GM12878 (cell line): Measurements from ENCODE around the gene METTL9. TPM values are rescaled to one million over a fixed set of nuclear protein-coding genes. Genes with fewer than 3 reads are reported as not detected.
A peak's percentile ranks its signal among the peaks of the same experiment; 100 is the strongest.

ENCODE experiments used
- ATAC-seq: fragments of 200-7000 bp; cut with Tn5 transposase; 3 replicates; pipeline ENCODE4 v1.9.1; 2020; ENCODE audit warnings: mild to moderate bottlenecking, moderate library complexity
- BruUV-seq: library from RNA; stranded (reverse); fragments of 400-500 nt; replicated peaks from 2 replicates; lab custom pipeline; 2021; lab: Mats Ljungman, UMichigan
- CTCF ChIA-PET: fragments of 300-600 bp; sonication (Branson Sonifier 250); formaldehyde crosslinking; extraction: SDS; loops from one replicate; lab custom pipeline; 2021; ENCODE audit warnings: inconsistent platforms; lab: Yijun Ruan, JAX
- POLR2A ChIA-PET: fragments of 350-600 bp; formaldehyde crosslinking; extraction: SDS; loops from one replicate; lab custom pipeline; 2021; ENCODE audit warnings: inconsistent platforms; lab: Charles Lee
- RAD21 ChIA-PET: fragments of 300-600 bp; sonication (Branson Sonifier 250); formaldehyde crosslinking; loops from one replicate; lab custom pipeline; 2023; ENCODE audit warnings: antibody characterized with exemption; ENCODE audit not compliant: unreplicated experiment; lab: Charles Lee
- SMC1A ChIA-PET: fragments of 300-600 bp; sonication (Branson Sonifier 250); formaldehyde crosslinking; loops from one replicate; lab custom pipeline; 2023; ENCODE audit not compliant: unreplicated experiment, uncharacterized antibody; lab: Charles Lee
- DNase-seq: peaks from one replicate; pipeline ENCODE4 v3.0.0-alpha.2; 2011; ENCODE audit warnings: low read depth, low spot score
- FAIRE-seq: peaks from 3 replicates; lab custom pipeline; 2011; peaks lifted over from hg19 to GRCh38; lab: Jason Lieb, UNC
- H2AFZ ChIP-seq: 2 replicates; pipeline ENCODE4 v1.6.0; 2011; ENCODE audit warnings: low read depth, low read length, control low read depth; ENCODE audit not compliant: control insufficient read depth
- H3K27ac ChIP-seq: 2 replicates; pipeline ENCODE4 v1.5.1; 2011; ENCODE audit warnings: control low read depth; ENCODE audit not compliant: control insufficient read depth, insufficient read depth
- H3K27me3 ChIP-seq, 2 experiments: replicated peaks in 1 of 2; 2 replicates each; pipeline versions ENCODE4 v1.6.0 to v1.6.1; 2011; ENCODE audit warnings: low read length in 1 of 2; ENCODE audit not compliant: control insufficient read depth in 2 of 2, insufficient read depth in 2 of 2
- H3K36me3 ChIP-seq, 2 experiments: 2 replicates each; pipeline ENCODE4 v1.5.1; 2011; ENCODE audit warnings: low read length in 1 of 2; ENCODE audit not compliant: control insufficient read depth in 2 of 2, insufficient read depth in 2 of 2
- H3K4me1 ChIP-seq: 2 replicates; pipeline ENCODE4 v1.6.1; 2011; ENCODE audit warnings: mild to moderate bottlenecking, low read length, moderate library complexity, mixed read lengths; ENCODE audit not compliant: control insufficient read depth, insufficient read depth
- H3K4me2 ChIP-seq: 2 replicates; pipeline ENCODE4 v1.6.0; 2011; ENCODE audit warnings: control low read depth; ENCODE audit not compliant: control insufficient read depth, insufficient read depth
- H3K4me3 ChIP-seq: fragments of 200-600 bp; sonication (generic); 2 replicates; pipeline ENCODE4 v1.5.1; 2016
- H3K79me2 ChIP-seq: 2 replicates; pipeline ENCODE4 v1.6.0; 2011; ENCODE audit warnings: low read length; ENCODE audit not compliant: control insufficient read depth, insufficient read depth
- H3K9ac ChIP-seq: 2 replicates; pipeline ENCODE4 v1.8.0; 2011; ENCODE audit warnings: low read length, control low read depth, mixed read lengths; ENCODE audit not compliant: control insufficient read depth, insufficient read depth
- H3K9me3 ChIP-seq: replicated peaks from 3 replicates; pipeline ENCODE4 v1.5.1; 2011; ENCODE audit warnings: mild to moderate bottlenecking, low read length; ENCODE audit not compliant: control insufficient read depth, insufficient read depth
- H4K20me1 ChIP-seq: 2 replicates; pipeline ENCODE4 v1.6.0; 2011; ENCODE audit not compliant: control insufficient read depth, insufficient read depth
- BRCA1 ChIP-seq: IDR thresholded peaks from 2 replicates; pipeline ENCODE4 v1.6.1; 2011; ENCODE audit warnings: low read depth, low read length, improper control_type of control experiment
- CBX3 ChIP-seq: fragments of 200-600 bp; sonication (generic); IDR thresholded peaks from 2 replicates; pipeline ENCODE4 v1.6.1; 2016; ENCODE audit warnings: low read depth, borderline replicate concordance
- MAX ChIP-seq: IDR thresholded peaks from 2 replicates; pipeline ENCODE4 v1.6.1; 2012; ENCODE audit warnings: low read depth, low read length, improper control_type of control experiment
- REST ChIP-seq: IDR thresholded peaks from 2 replicates; pipeline ENCODE4 v1.6.1; 2012; ENCODE audit warnings: mild to moderate bottlenecking, low read depth, low read length
- SMAD5 ChIP-seq: IDR thresholded peaks from 2 replicates; pipeline ENCODE4 v1.6.1; 2016; ENCODE audit warnings: antibody characterized with exemption, low read depth
- YY1 ChIP-seq: IDR thresholded peaks from 2 replicates; pipeline ENCODE4 v1.6.1; 2011; ENCODE audit warnings: low read depth, mild to moderate bottlenecking, low read length
- ZBTB40 ChIP-seq: fragments of 450-650 bp; IDR thresholded peaks from 2 replicates; pipeline ENCODE4 v1.6.1; 2016; ENCODE audit warnings: mild to moderate bottlenecking, moderate library complexity, borderline replicate concordance
- WGBS: methylation state at CpG from one replicate; pipeline ENCODE4 v1.1.6; 2016; ENCODE audit warnings: low lambda C conversion rate; ENCODE audit not compliant: insufficient replicate concordance, insufficient coverage; ENCODE audit errors: missing lambda C conversion rate; 5-methylcytosine and 5-hydroxymethylcytosine counted together
- in situ Hi-C: fragments of 300-500 bp; cut with MboI; formaldehyde crosslinking; loops from 9 replicates; pipeline ENCODE4 v1.14.3; 2018; ENCODE audit warnings: mixed read lengths
- intact Hi-C: fragments of 100-400 bp; cut with micrococcal nuclease; formaldehyde crosslinking; loops from one replicate; pipeline ENCODE4 v1.14.2; 2022; ENCODE audit not compliant: unreplicated experiment
- polyA plus RNA-seq, 11 experiments: library from polyadenylated mRNA; depleted of rRNA in 4 of 11; unstranded in 6 of 11; stranded (reverse) in 5 of 11; fragments of >200 nt; fragmentation: Nextera tagmentation in 4 of 11; fragmentation: Illumina TruSeq in 1 of 11; extraction: Ambion mirVana in 4 of 11; extraction: Trizol in 1 of 11; gene quantifications; 1 replicate in 1 of 11; 2 replicates in 10 of 11; pipeline versions ENCODE4 v1.2.1 to v1.2.3, GENCODE V29; 2011 to 2016; ENCODE audit warnings: inconsistent platforms in 2 of 11, missing spikeins in 2 of 11, low read depth in 1 of 11
- total RNA-seq, 4 experiments: library from RNA; depleted of rRNA in 3 of 4; stranded (reverse); fragments of >200 nt in 3 of 4; fragmentation: Illumina TruSeq in 1 of 4; extraction: Trizol in 1 of 4; gene quantifications; 2 replicates each; pipeline versions ENCODE4 v1.2.1 to v1.2.3, GENCODE V29; 2013 to 2021

The METTL9 gene
- total and polyA plus RNA-seq, 10 of the 15 experiments (the other 5 are each of a cell fraction or from before 2014, with no cell fraction given), result 19.4 to 119 (median 101) TPM

GRCh38 chr16:21602785-21603184, 3.4 kb downstream of the METTL9 start:
- H3K4me3 ChIP-seq, result no peak overlapping the region
- H3K4me1 ChIP-seq, result peaks cover 6% of the 10 kb centered on the region; the same call in 1 of the 2 replicates
- H4K20me1 ChIP-seq, result no peaks in the 10 kb centered on the region
- ChIA-PET CTCF (interaction anchor here (0.6 to 5.2 kb wide), 8 partner anchors 13 to 708 kb away, joined by 3 to 32 read pairs (median 6); no protein-coding TSS in a partner anchor), RAD21 (interaction anchor here (0.6 to 4.1 kb wide), 2 partner anchors 37 to 1555 kb away, joined by 3 to 27 read pairs; no protein-coding TSS in a partner anchor), SMC1A (interaction anchor here (0.7 to 3.2 kb wide), 6 partner anchors 19 to 103 kb away, joined by 3 to 20 read pairs (median 4); no protein-coding TSS in a partner anchor), POLR2A (interaction anchor here (0.6 to 1.8 kb wide), 5 partner anchors 11 to 37 kb away, joined by 3 to 5 read pairs (median 4); no protein-coding TSS in a partner anchor)
- intact Hi-C loops (no loop called here), in situ Hi-C loops (no loop called here)
- H3K27me3 ChIP-seq, result no peaks in the 10 kb centered on the region
- H3K79me2 ChIP-seq, result peaks cover 31% of the 10 kb centered on the region
- no TSS peak for BruUV-seq
- WGBS, result 97% methylated on average over 3 of the region's 3 CpGs
- H3K4me2 ChIP-seq, result no peak overlapping the region
- TF ChIP-seq YY1 (no peak), REST (no peak), CBX3 (no peak), ZBTB40 (peak; percentile 84), MAX (no peak), BRCA1 (no peak), SMAD5 (no peak)
- H2AFZ ChIP-seq, result no peak overlapping the region
- ATAC-seq (no peak), FAIRE-seq (no peak), DNase-seq (no peak)
- H3K9ac ChIP-seq, result no peak overlapping the region
- no peaks in the 10 kb centered on the region for H3K36me3 ChIP-seq
- H3K27ac ChIP-seq, result no peak overlapping the region
- no peaks in the 10 kb centered on the region for H3K9me3 ChIP-seq
